ENCODE results near the gene OR2T2.

DNA sequence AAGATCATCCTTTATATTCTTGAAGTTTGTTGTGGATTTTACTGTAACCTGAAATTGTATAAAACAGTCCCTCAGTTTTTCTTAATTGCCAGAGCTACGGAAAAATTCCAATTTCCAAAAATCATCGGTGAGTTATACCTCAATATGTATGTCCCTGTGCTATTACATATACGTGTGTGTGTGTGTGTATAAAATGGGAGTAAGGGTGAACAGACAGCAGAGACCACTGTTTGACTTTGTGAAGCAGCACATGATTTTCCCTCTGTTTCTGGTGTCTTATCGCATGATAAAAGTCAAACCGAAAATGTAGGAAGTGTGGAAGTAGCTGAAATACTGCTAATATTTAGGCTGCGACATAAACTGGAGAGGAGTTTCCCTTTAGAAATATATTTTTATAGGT is 41.4 kb upstream of the OR2T2 start:
- TF ChIP-seq, protein P1, sequence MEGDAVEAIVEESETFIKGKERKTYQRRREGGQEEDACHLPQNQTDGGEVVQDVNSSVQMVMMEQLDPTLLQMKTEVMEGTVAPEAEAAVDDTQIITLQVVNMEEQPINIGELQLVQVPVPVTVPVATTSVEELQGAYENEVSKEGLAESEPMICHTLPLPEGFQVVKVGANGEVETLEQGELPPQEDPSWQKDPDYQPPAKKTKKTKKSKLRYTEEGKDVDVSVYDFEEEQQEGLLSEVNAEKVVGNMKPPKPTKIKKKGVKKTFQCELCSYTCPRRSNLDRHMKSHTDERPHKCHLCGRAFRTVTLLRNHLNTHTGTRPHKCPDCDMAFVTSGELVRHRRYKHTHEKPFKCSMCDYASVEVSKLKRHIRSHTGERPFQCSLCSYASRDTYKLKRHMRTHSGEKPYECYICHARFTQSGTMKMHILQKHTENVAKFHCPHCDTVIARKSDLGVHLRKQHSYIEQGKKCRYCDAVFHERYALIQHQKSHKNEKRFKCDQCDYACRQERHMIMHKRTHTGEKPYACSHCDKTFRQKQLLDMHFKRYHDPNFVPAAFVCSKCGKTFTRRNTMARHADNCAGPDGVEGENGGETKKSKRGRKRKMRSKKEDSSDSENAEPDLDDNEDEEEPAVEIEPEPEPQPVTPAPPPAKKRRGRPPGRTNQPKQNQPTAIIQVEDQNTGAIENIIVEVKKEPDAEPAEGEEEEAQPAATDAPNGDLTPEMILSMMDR (IDR thresholded peaks at IDR 0.05; ENCODE audit: low read depth, low read length, missing input control) = no peak
- TF ChIP-seq TAF1 (conservative IDR thresholded peaks at IDR 0.05) (no peak), YY1 (IDR thresholded peaks at IDR 0.05) (no peak), RAD21 (IDR thresholded peaks at IDR 0.05) (no peak), EGR1 (IDR thresholded peaks at IDR 0.05; ENCODE audit: low read depth in 2 of 2) (no peak), ATF3 (IDR thresholded peaks at IDR 0.05) (no peak), MAX (IDR thresholded peaks at IDR 0.05) (no peak), JUND (IDR thresholded peaks at IDR 0.05) (no peak), REST (IDR thresholded peaks at IDR 0.05) (no peak), FOXA2 (IDR thresholded peaks at IDR 0.05) (no peak), HNF4A (conservative IDR thresholded peaks at IDR 0.05) (no peak), NR2F2 (IDR thresholded peaks at IDR 0.05) (no peak)
- TF ChIP-seq, protein P2, sequence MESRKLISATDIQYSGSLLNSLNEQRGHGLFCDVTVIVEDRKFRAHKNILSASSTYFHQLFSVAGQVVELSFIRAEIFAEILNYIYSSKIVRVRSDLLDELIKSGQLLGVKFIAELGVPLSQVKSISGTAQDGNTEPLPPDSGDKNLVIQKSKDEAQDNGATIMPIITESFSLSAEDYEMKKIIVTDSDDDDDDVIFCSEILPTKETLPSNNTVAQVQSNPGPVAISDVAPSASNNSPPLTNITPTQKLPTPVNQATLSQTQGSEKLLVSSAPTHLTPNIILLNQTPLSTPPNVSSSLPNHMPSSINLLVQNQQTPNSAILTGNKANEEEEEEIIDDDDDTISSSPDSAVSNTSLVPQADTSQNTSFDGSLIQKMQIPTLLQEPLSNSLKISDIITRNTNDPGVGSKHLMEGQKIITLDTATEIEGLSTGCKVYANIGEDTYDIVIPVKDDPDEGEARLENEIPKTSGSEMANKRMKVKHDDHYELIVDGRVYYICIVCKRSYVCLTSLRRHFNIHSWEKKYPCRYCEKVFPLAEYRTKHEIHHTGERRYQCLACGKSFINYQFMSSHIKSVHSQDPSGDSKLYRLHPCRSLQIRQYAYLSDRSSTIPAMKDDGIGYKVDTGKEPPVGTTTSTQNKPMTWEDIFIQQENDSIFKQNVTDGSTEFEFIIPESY (IDR thresholded peaks at IDR 0.05) = no peak

All from liver (tissue), 3 donors.